K562 (cell line): Measurements from ENCODE around the gene TNNI2. TPM values are rescaled to one million over a fixed set of nuclear protein-coding genes. Genes with fewer than 3 reads are reported as not detected.

ENCODE experiments used
- EWSR1 ChIP-seq: fragments of 450-650 bp; IDR thresholded peaks from 2 replicates; pipeline ENCODE4 v1.6.1; 2018; ENCODE audit warnings: borderline replicate concordance, mild to moderate bottlenecking, low read depth, moderate library complexity; ENCODE audit not compliant: partially characterized antibody
- HNRNPK ChIP-seq: fragments of 200-400 bp; formaldehyde crosslinking; IDR thresholded peaks from one replicate; pipeline ENCODE4 v1.6.1; 2018; ENCODE audit warnings: mild to moderate bottlenecking, low read depth, low read length; ENCODE audit not compliant: poor library complexity, severe bottlenecking
- ZBTB7A ChIP-seq: IDR thresholded peaks from 2 replicates; pipeline ENCODE4 v1.6.1; 2011; ENCODE audit warnings: low read depth, mild to moderate bottlenecking, low read length, moderate library complexity, borderline replicate concordance; ENCODE audit not compliant: control insufficient read depth
- ZNF79 ChIP-seq: fragments of 250-450 bp; sonication (Bioruptor Pico); IDR thresholded peaks from 2 replicates; pipeline ENCODE4 v1.4.0; 2020; ENCODE audit warnings: low read depth, mild to moderate bottlenecking, moderate library complexity
- polyA plus RNA-seq, 8 experiments: library from polyadenylated mRNA; depleted of rRNA in 4 of 8; stranded (reverse) in 5 of 8; unstranded in 3 of 8; fragments of >200 nt; fragmentation: Nextera tagmentation in 2 of 8; fragmentation: Illumina TruSeq in 1 of 8; extraction: Ambion mirVana in 2 of 8; extraction: Trizol in 1 of 8; gene quantifications; 2 replicates each; pipeline versions ENCODE4 v1.2.1 to v1.2.3, GENCODE V29; 2011 to 2014; ENCODE audit warnings: inconsistent platforms in 1 of 8, missing spikeins in 1 of 8
- total RNA-seq, 7 experiments: library from RNA; depleted of rRNA in 6 of 7; stranded (reverse); fragments of >200 nt in 6 of 7; fragmentation: Illumina TruSeq in 2 of 7; extraction: Trizol in 2 of 7; gene quantifications; 2 replicates each; pipeline versions ENCODE4 v1.2.1 to v1.2.3, GENCODE V29; 2011 to 2021; ENCODE audit warnings: low replicate concordance in 1 of 7
- TF ChIP-seq, protein P1 (sequence below), 3 experiments: IDR thresholded peaks in 2 of 3; conservative IDR thresholded peaks in 1 of 3; 2 replicates each; pipeline ENCODE4 v1.5.1; 2011 to 2012; ENCODE audit warnings: low read length in 3 of 3, mild to moderate bottlenecking in 3 of 3, control low read depth in 2 of 3, improper control_type of control experiment in 1 of 3, inconsistent platforms in 1 of 3, low read depth in 1 of 3, mixed read lengths in 1 of 3, moderate library complexity in 1 of 3; ENCODE audit not compliant: insufficient read depth in 2 of 3
- TF ChIP-seq, protein P2 (sequence below): fragments of 450-650 bp; IDR thresholded peaks from 2 replicates; pipeline ENCODE4 v1.6.1; 2016; ENCODE audit warnings: missing biosample characterization, missing genetic modification characterization

TNNI2 gene
- total and polyA plus RNA-seq, 9 of the 15 experiments (the other 6 are each of a cell fraction or from before 2014, with no cell fraction given) = not detected

DNA sequence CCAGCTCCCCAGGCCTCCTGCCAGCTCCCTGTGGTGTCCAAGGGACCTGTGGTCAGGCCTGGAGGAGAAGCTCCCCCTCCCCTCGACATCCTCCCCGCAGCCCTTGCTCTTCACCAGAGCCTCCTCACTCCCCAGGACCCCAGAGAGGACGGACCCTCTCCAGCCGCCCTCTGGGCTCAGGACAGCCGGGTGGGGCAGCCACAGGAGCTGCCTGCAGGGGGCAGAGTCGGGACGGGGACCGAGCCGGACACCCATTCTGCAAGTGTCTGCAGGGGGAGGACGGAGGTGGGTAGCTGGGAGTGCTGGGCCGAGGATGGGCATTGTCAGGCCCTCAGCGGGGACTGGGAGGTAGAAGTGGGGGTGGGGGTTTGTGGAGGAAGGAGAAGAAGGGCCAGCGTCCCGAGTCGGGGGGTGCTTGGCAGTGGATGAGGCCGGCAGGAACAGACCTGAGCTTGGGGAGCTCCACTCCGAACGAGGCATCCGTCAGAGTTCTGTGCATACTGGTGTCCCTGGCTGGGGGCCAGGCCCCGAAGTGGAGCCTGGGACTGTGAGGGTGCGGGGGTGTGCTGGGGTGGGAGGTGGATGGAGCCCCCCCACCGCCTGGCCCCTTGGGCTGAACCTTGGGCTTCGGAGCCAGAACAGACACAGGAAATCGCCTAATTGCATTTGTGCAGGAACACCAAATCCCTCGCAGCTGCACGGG lies 37.7 kb downstream of the TNNI2 start (continued):
- TF ChIP-seq, protein P1, sequence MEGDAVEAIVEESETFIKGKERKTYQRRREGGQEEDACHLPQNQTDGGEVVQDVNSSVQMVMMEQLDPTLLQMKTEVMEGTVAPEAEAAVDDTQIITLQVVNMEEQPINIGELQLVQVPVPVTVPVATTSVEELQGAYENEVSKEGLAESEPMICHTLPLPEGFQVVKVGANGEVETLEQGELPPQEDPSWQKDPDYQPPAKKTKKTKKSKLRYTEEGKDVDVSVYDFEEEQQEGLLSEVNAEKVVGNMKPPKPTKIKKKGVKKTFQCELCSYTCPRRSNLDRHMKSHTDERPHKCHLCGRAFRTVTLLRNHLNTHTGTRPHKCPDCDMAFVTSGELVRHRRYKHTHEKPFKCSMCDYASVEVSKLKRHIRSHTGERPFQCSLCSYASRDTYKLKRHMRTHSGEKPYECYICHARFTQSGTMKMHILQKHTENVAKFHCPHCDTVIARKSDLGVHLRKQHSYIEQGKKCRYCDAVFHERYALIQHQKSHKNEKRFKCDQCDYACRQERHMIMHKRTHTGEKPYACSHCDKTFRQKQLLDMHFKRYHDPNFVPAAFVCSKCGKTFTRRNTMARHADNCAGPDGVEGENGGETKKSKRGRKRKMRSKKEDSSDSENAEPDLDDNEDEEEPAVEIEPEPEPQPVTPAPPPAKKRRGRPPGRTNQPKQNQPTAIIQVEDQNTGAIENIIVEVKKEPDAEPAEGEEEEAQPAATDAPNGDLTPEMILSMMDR (IDR thresholded peaks at IDR 0.05 in 2 of 3, conservative IDR thresholded peaks at IDR 0.05 in 1 of 3; ENCODE audit: insufficient read depth in 2 of 3, low read depth in 1 of 3, low read length in 3 of 3) = peak; percentile 66 to 86 (median 78)
- TF ChIP-seq, protein P2, sequence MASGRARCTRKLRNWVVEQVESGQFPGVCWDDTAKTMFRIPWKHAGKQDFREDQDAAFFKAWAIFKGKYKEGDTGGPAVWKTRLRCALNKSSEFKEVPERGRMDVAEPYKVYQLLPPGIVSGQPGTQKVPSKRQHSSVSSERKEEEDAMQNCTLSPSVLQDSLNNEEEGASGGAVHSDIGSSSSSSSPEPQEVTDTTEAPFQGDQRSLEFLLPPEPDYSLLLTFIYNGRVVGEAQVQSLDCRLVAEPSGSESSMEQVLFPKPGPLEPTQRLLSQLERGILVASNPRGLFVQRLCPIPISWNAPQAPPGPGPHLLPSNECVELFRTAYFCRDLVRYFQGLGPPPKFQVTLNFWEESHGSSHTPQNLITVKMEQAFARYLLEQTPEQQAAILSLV (tag) = no peak
- TF ChIP-seq ZNF79 (no peak), EWSR1 (no peak), ZBTB7A (peak; percentile 38; the same call in 1 of the 2 replicates), HNRNPK (no peak)
